Parathyroid adenoma (tissue), 2 donors: ENCODE results near the gene CDK2AP2.

Experiments used
- H2AFZ ChIP-seq: fragments of 300-600 bp; sonication (generic); one replicate; pipeline ENCODE4 v1.7.0; 2017; ENCODE audit warnings: antibody characterized with exemption, mild to moderate bottlenecking
- H3K27ac ChIP-seq: fragments of 300-600 bp; sonication (generic); one replicate; pipeline ENCODE4 v1.7.0; 2017
- H3K27me3 ChIP-seq: fragments of 300-600 bp; sonication (generic); one replicate; pipeline ENCODE4 v1.7.0; 2017; ENCODE audit warnings: low read length; ENCODE audit not compliant: control insufficient read depth, insufficient read depth
- H3K36me3 ChIP-seq: fragments of 300-600 bp; sonication (generic); one replicate; pipeline ENCODE4 v1.7.0; 2017; ENCODE audit warnings: low read length; ENCODE audit not compliant: control insufficient read depth, insufficient read depth
- H3K4me1 ChIP-seq: fragments of 300-600 bp; sonication (generic); one replicate; pipeline ENCODE4 v1.7.0; 2017; ENCODE audit warnings: control low read depth
- H3K4me2 ChIP-seq: fragments of 300-600 bp; sonication (generic); one replicate; pipeline ENCODE4 v1.7.0; 2017; ENCODE audit warnings: low read length
- H3K4me3 ChIP-seq: fragments of 300-600 bp; sonication (generic); one replicate; pipeline ENCODE4 v1.7.0; 2017; ENCODE audit warnings: low read depth, low read length
- H3K79me2 ChIP-seq: fragments of 300-600 bp; sonication (generic); one replicate; pipeline ENCODE4 v1.7.0; 2017; ENCODE audit warnings: control low read depth
- H3K9ac ChIP-seq: fragments of 300-600 bp; sonication (generic); one replicate; pipeline ENCODE4 v1.7.0; 2017; ENCODE audit warnings: mild to moderate bottlenecking
- H3K9me3 ChIP-seq: fragments of 300-600 bp; sonication (generic); one replicate; pipeline ENCODE4 v1.7.0; 2017; ENCODE audit warnings: low read length; ENCODE audit not compliant: control insufficient read depth
- TF ChIP-seq, protein P1 (sequence below): fragments of 300-600 bp; sonication (generic); IDR thresholded peaks from one replicate; pipeline ENCODE4 v1.7.0; 2017; ENCODE audit warnings: antibody characterized with exemption, mild to moderate bottlenecking
- donor health status: primary hyperparathyroidism.

The CDK2AP2 gene

DNA sequence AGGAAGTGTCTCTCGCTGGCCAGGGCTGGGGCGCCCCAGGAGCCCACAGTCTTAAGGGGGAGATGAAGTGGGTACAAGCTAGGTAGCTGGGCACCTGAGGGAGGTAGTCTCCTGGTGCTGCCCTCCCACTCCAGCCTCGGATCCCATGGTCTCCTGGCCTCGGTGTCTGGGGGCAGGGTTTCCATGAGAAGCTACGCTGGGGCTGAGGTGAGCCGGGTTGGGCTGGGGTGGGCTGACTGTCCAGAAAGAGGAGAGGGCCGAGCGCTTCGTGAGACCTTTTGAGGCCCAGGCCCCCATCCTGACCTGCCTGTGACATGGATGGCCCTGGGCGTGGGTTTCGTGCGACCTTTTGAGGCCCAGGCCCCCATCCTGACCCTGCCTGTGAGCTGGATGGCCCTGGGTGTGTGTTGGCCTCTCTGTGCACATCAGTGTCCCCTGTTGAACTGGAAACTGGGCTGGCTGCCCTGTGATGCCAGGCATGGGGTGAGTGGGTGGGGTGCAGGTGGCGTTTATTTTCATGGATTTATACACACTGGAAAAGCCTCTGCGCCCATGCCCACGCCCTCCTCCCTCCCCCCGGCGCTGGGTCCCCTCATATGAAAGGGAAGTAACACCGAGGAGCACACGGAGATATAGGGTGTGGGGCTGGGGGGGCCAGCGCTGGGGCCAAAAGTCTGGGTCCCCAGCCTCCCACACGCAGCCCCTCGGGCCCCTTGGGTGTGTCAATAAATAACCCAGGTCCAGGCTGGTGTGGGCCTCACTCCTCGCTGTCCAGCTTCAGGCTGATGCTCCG, 16.5 kb downstream of the CDK2AP2 start:
- H3K9ac ChIP-seq = no peak overlapping the region
- H3K79me2 ChIP-seq = no peaks in the 10 kb centered on the region
- TF ChIP-seq, protein P1, sequence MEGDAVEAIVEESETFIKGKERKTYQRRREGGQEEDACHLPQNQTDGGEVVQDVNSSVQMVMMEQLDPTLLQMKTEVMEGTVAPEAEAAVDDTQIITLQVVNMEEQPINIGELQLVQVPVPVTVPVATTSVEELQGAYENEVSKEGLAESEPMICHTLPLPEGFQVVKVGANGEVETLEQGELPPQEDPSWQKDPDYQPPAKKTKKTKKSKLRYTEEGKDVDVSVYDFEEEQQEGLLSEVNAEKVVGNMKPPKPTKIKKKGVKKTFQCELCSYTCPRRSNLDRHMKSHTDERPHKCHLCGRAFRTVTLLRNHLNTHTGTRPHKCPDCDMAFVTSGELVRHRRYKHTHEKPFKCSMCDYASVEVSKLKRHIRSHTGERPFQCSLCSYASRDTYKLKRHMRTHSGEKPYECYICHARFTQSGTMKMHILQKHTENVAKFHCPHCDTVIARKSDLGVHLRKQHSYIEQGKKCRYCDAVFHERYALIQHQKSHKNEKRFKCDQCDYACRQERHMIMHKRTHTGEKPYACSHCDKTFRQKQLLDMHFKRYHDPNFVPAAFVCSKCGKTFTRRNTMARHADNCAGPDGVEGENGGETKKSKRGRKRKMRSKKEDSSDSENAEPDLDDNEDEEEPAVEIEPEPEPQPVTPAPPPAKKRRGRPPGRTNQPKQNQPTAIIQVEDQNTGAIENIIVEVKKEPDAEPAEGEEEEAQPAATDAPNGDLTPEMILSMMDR = no peak
- H3K36me3 ChIP-seq = no peaks in the 10 kb centered on the region
- no peak overlapping the region for H3K4me2 ChIP-seq
- no peaks in the 10 kb centered on the region for H3K9me3 ChIP-seq
- H3K27me3 ChIP-seq = no peaks in the 10 kb centered on the region
- H3K4me3 ChIP-seq = no peak overlapping the region
- H2AFZ ChIP-seq = no peak overlapping the region
- H3K27ac ChIP-seq = no peak overlapping the region
- no peaks in the 10 kb centered on the region for H3K4me1 ChIP-seq

DNA sequence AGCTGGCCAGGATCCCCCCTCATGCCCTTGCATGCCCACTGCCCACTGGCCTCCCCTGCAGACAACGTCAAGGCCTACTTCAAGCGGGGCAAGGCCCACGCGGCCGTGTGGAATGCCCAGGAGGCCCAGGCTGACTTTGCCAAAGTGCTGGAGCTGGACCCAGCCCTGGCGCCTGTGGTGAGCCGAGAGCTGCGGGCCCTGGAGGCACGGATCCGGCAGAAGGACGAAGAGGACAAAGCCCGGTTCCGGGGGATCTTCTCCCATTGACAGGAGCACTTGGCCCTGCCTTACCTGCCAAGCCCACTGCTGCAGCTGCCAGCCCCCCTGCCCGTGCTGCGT, 17.3 kb downstream of the CDK2AP2 start:
- H3K27ac ChIP-seq = no peak overlapping the region
- H3K4me2 ChIP-seq = no peak overlapping the region
- H3K9me3 ChIP-seq = no peaks in the 10 kb centered on the region
- H3K4me1 ChIP-seq = no peaks in the 10 kb centered on the region
- TF ChIP-seq, protein P1 = no peak
- no peak overlapping the region for H3K4me3 ChIP-seq
- no peaks in the 10 kb centered on the region for H3K79me2 ChIP-seq
- no peaks in the 10 kb centered on the region for H3K36me3 ChIP-seq
- H3K27me3 ChIP-seq = no peaks in the 10 kb centered on the region
- no peak overlapping the region for H3K9ac ChIP-seq
- no peak overlapping the region for H2AFZ ChIP-seq

DNA sequence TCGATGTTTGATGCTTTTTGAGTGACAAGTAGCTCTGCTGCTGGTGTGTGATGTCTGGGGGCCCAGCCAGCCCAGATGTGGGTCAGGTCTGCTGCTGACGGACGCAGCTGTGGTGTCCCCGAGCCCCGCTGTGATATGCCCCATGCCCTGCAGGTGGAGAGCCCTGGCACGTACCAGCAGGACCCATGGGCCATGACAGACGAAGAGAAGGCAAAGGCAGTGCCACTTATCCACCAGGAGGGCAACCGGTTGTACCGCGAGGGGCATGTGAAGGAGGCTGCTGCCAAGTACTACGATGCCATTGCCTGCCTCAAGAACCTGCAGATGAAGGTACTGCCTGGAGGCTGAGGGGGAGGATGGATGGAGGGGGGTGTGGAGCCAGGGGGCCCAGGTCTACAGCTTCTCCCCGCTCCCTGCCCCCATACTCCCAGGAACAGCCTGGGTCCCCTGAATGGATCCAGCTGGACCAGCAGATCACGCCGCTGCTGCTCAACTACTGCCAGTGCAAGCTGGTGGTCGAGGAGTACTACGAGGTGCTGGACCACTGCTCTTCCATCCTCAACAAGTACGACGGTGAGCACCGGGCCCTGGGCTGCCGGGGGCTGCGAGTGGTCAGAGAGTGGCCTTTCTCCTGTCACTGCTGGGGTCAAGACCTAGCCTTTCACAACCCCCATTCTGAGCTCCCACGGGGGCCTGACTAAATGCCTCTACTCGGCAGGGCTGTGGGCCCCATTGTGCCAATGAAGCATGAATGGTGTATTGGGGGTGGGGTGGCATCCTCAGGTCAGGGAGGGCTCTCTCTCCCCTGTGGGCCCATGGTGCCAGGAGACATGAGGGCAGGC, 17.9 kb downstream of the CDK2AP2 start:
- H3K9me3 ChIP-seq = no peaks in the 10 kb centered on the region
- TF ChIP-seq, protein P1 = no peak
- H2AFZ ChIP-seq = no peak overlapping the region
- H3K79me2 ChIP-seq = no peaks in the 10 kb centered on the region
- no peaks in the 10 kb centered on the region for H3K27me3 ChIP-seq
- H3K4me1 ChIP-seq = no peaks in the 10 kb centered on the region
- H3K27ac ChIP-seq = no peak overlapping the region
- H3K9ac ChIP-seq = no peak overlapping the region
- no peaks in the 10 kb centered on the region for H3K36me3 ChIP-seq
- no peak overlapping the region for H3K4me2 ChIP-seq
- no peak overlapping the region for H3K4me3 ChIP-seq

DNA sequence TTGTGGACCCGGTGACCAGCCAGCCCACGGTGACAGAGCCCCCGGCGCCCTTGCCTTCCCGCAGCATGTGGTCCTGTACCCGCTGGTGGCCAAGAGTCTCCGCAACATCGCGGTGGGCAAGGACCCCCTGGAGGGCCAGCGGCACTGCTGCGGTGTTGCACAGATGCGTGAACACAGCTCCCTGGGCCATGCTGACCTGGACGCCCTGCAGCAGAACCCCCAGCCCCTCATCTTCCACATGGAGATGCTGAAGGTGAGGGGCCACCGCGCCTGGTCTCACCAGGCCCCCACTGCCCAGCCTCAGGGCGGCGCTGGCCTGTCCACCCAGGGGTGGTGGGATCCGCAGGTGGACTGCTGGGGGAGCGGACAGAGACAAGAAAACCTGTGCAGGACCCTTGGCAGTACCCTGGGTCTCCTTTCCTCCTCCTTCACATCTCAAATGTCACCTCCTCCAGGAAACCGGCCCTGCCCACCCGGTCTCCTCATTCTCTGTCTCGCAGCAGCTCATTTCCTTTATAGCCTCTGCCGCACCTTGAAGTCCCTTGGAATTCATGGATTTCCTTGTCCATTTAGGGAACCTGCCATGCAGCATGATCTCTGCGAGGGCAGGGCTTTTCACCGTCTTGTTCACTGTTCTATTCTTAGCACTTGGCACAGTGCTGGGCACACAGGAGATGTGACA, 18.6 kb downstream of the CDK2AP2 start:
- Histone ChIP-seq H3K4me3 (no peak overlapping the region), H3K4me1 (no peaks in the 10 kb centered on the region), H2AFZ (no peak overlapping the region), H3K27ac (no peak overlapping the region), H3K9ac (no peak overlapping the region), H3K9me3 (no peaks in the 10 kb centered on the region), H3K36me3 (no peaks in the 10 kb centered on the region), H3K4me2 (no peak overlapping the region), H3K27me3 (no peaks in the 10 kb centered on the region), H3K79me2 (no peaks in the 10 kb centered on the region)
- TF ChIP-seq, protein P1 = no peak
